Urinary bladder (tissue), 4 donors: ENCODE data around the gene ZNF579. TPM values are rescaled to one million over a fixed set of nuclear protein-coding genes. Genes with fewer than 3 reads are reported as not detected.
"Not testable (repeated sequence)": the region's sequence is repeated elsewhere in the genome, so short reads cannot be mapped to it uniquely, and the experiment has no call there.

Experiments used
- DNase-seq: peaks from one replicate; pipeline ENCODE4 v3.0.0-alpha.2; 2015; ENCODE audit errors: extremely low spot score
- H3K27ac ChIP-seq: one replicate; pipeline ENCODE4 v1.5.1; 2013; ENCODE audit warnings: low read depth, mild to moderate bottlenecking, moderate library complexity
- H3K36me3 ChIP-seq: one replicate; pipeline ENCODE4 v1.6.1; 2013; ENCODE audit warnings: mild to moderate bottlenecking, moderate library complexity; ENCODE audit not compliant: insufficient read depth
- H3K4me1 ChIP-seq: one replicate; pipeline ENCODE4 v1.6.1; 2013; ENCODE audit warnings: mild to moderate bottlenecking, moderate library complexity; ENCODE audit not compliant: insufficient read depth
- H3K4me3 ChIP-seq: one replicate; pipeline ENCODE4 v1.5.1; 2013; ENCODE audit warnings: low read depth, low read length
- WGBS: extraction: QIAGEN DNeasy Blood & Tissue Kit; methylation state at CpG from one replicate; pipeline ENCODE4 v1.1.7; 2013; 5-methylcytosine and 5-hydroxymethylcytosine counted together
- polyA plus RNA-seq: library from polyadenylated mRNA; stranded (reverse); fragments of 200-250 nt; gene quantifications from one replicate; pipeline ENCODE4 v1.2.3, GENCODE V29; 2013
- total RNA-seq: library from RNA; depleted of rRNA; stranded (reverse); fragments of >200 nt; gene quantifications from one replicate; pipeline ENCODE4 v1.2.3, GENCODE V29; 2014
- donor health status: healthy with polysubstance abuse.
- donor health status: healthy.

The ZNF579 gene
- total and polyA plus RNA-seq, 2 donors: 1.6 to 10.8 TPM

GRCh38 chr19:55594996-55595545, 14.4 kb upstream of the ZNF579 start:
- Histone ChIP-seq H3K4me3 (no peak overlapping the region), H3K4me1 (no peaks in the 10 kb centered on the region), H3K27ac (no peak overlapping the region), H3K36me3 (no peaks in the 10 kb centered on the region)
- WGBS: 91% methylated on average over 4 of the region's 4 CpGs
- DNase-seq: no peak

- H3K4me3 ChIP-seq: no peak overlapping the region
- no peaks in the 10 kb centered on the region for H3K36me3 ChIP-seq
- H3K4me1 ChIP-seq: no peaks in the 10 kb centered on the region
- 80% methylated on average over 68 of the region's 68 CpGs for WGBS
- no peak overlapping the region for H3K27ac ChIP-seq
- no peak for DNase-seq
These were observed 12.6 kb upstream of the ZNF579 start for GRCh38 chr19:55593096-55593772.

- Histone ChIP-seq H3K27ac (no peak overlapping the region), H3K4me3 (no peak overlapping the region), H3K36me3 (no peaks in the 10 kb centered on the region), H3K4me1 (no peaks in the 10 kb centered on the region)
- WGBS: 85% methylated on average over 73 of the region's 73 CpGs
- DNase-seq: no peak
These were observed 11.9 kb upstream of the ZNF579 start for GRCh38 chr19:55592391-55593090.

- WGBS: 80% methylated on average over 10 of the region's 10 CpGs
- no peaks in the 10 kb centered on the region for H3K4me1 ChIP-seq
- no peak overlapping the region for H3K4me3 ChIP-seq
- no peak overlapping the region for H3K27ac ChIP-seq
- H3K36me3 ChIP-seq: no peaks in the 10 kb centered on the region
- DNase-seq: no peak
These were observed 10.9 kb upstream of the ZNF579 start for GRCh38 chr19:55591555-55591954.

GRCh38 chr19:55590617-55591016, 10.0 kb upstream of the ZNF579 start:
- no peak for DNase-seq
- Histone ChIP-seq H3K4me3 (no peak overlapping the region), H3K36me3 (no peaks in the 10 kb centered on the region), H3K27ac (no peak overlapping the region), H3K4me1 (no peaks in the 10 kb centered on the region)
- 83% methylated on average over 10 of the region's 10 CpGs for WGBS

GRCh38 chr19:55590109-55590508, 9.5 kb upstream of the ZNF579 start:
- DNase-seq: no peak
- Histone ChIP-seq H3K4me3 (no peak overlapping the region), H3K4me1 (no peaks in the 10 kb centered on the region), H3K27ac (no peak overlapping the region), H3K36me3 (no peaks in the 10 kb centered on the region)
- WGBS: 61% methylated on average over 7 of the region's 7 CpGs

- Histone ChIP-seq H3K4me1 (no peaks in the 10 kb centered on the region), H3K36me3 (no peaks in the 10 kb centered on the region), H3K4me3 (no peak overlapping the region), H3K27ac (no peak overlapping the region)
- no peak for DNase-seq
- WGBS: 89% methylated on average over 8 of the region's 8 CpGs
These were observed 8.1 kb upstream of the ZNF579 start for GRCh38 chr19:55588738-55589137.

- 1% methylated on average over 40 of the region's 40 CpGs for whole genome bisulfite sequencing
- H3K4me3 ChIP-seq: peak overlapping the region; percentile 12
- H3K27ac ChIP-seq: no peak overlapping the region
- H3K36me3 ChIP-seq: no peaks in the 10 kb centered on the region
- H3K4me1 ChIP-seq: no peaks in the 10 kb centered on the region
- DNase-seq: peak; percentile 83
These were observed 6.5 kb upstream of the ZNF579 start for GRCh38 chr19:55586976-55587668.

GRCh38 chr19:55585658-55586339, 5.2 kb upstream of the ZNF579 start:
- H3K36me3 ChIP-seq: no peaks in the 10 kb centered on the region
- peak overlapping the region; percentile 36 for H3K4me3 ChIP-seq
- WGBS: 3% methylated on average over 36 of the region's 36 CpGs
- no peaks in the 10 kb centered on the region for H3K4me1 ChIP-seq
- no peak overlapping the region for H3K27ac ChIP-seq
- DNase-seq: no peak

- Histone ChIP-seq H3K27ac (no peak overlapping the region), H3K4me3 (no peak overlapping the region), H3K36me3 (no peaks in the 10 kb centered on the region), H3K4me1 (no peaks in the 10 kb centered on the region)
- DNase-seq: no peak
- 94% methylated on average over 11 of the region's 11 CpGs for WGBS
These were observed 4.2 kb upstream of the ZNF579 start for GRCh38 chr19:55584871-55585270.

GRCh38 chr19:55583897-55584296, 3.2 kb upstream of the ZNF579 start:
- WGBS: 76% methylated on average over 8 of the region's 8 CpGs
- H3K27ac ChIP-seq, H3K4me1 ChIP-seq, H3K36me3 ChIP-seq, H3K4me3 ChIP-seq, DNase-seq: not testable (repeated sequence)

- DNase-seq, H3K36me3 ChIP-seq, H3K27ac ChIP-seq, H3K4me1 ChIP-seq, H3K4me3 ChIP-seq: not testable (repeated sequence)
- WGBS: 80% methylated on average over 4 of the region's 4 CpGs
These were observed 1.6 kb upstream of the ZNF579 start for GRCh38 chr19:55582284-55582683.

GRCh38 chr19:55581823-55582223, 1.2 kb upstream of the ZNF579 start:
- H3K36me3 ChIP-seq: peaks cover 3% of the 10 kb centered on the region
- 21% methylated on average over 6 of the region's 6 CpGs for WGBS
- no peak overlapping the region for H3K4me3 ChIP-seq
- H3K4me1 ChIP-seq: no peaks in the 10 kb centered on the region
- no peak overlapping the region for H3K27ac ChIP-seq
- no peak for DNase-seq
